K562 (cell line): Measurements from ENCODE around the gene AGPAT4. TPM values are rescaled to one million over a fixed set of nuclear protein-coding genes. Genes with fewer than 3 reads are reported as not detected.

Experiments used
- ATAC-seq: fragments of 200-7000 bp; cut with Tn5 transposase; 3 replicates; pipeline ENCODE4 v1.9.1; 2020; ENCODE audit warnings: moderate library complexity
- BruUV-seq: library from RNA; stranded (reverse); fragments of 400-500 nt; replicated peaks from 2 replicates; lab custom pipeline; 2021; lab: Mats Ljungman, UMichigan
- CTCF ChIA-PET: fragments of 300-600 bp; formaldehyde crosslinking; extraction: SDS; loops from one replicate; lab custom pipeline; 2021; ENCODE audit warnings: low intra/inter-chr PET ratio; lab: Yijun Ruan, JAX
- POLR2A ChIA-PET: fragments of 300-600, 350-650 bp; sonication (Branson Sonifier 250); formaldehyde crosslinking; extraction: SDS; loops from one replicate; lab custom pipeline; 2021; ENCODE audit warnings: antibody characterized with exemption, inconsistent platforms; lab: Yijun Ruan, JAX
- DNase-seq, 4 experiments: peaks; one replicate each; pipeline versions ENCODE4 v3.0.0 to v3.0.0-alpha.2; 2011 to 2018; ENCODE audit warnings: low spot score in 3 of 4, mixed read lengths in 3 of 4; ENCODE audit errors: extremely low read depth in 1 of 4
- FAIRE-seq: peaks from 2 replicates; lab custom pipeline; 2011; peaks lifted over from hg19 to GRCh38; lab: Jason Lieb, UNC
- H2AFZ ChIP-seq: 2 replicates; pipeline ENCODE4 v1.6.0; 2011; ENCODE audit warnings: low read depth, low read length, control low read depth, inconsistent platforms
- H3K27ac ChIP-seq: fragments of 200-600 bp; 3 replicates; pipeline ENCODE4 v1.8.0; 2011; ENCODE audit warnings: low read depth, mild to moderate bottlenecking, control low read depth, inconsistent platforms, low read length, moderate library complexity, mixed read lengths; ENCODE audit errors: extremely low read depth
- H3K27me3 ChIP-seq, 2 experiments: fragments of 300-600 bp in 1 of 2; 2 replicates in 1 of 2; 3 replicates in 1 of 2; pipeline versions ENCODE4 v1.6.0 to v1.8.0; 2011; ENCODE audit warnings: inconsistent platforms in 2 of 2, low read length in 2 of 2, mild to moderate bottlenecking in 1 of 2, mixed read lengths in 1 of 2, moderate library complexity in 1 of 2; ENCODE audit not compliant: control insufficient read depth in 2 of 2, insufficient read depth in 2 of 2
- H3K36me3 ChIP-seq: fragments of 300-600 bp; 3 replicates; pipeline ENCODE4 v1.8.0; 2011; ENCODE audit warnings: mild to moderate bottlenecking, low read length, inconsistent platforms; ENCODE audit not compliant: control insufficient read depth, insufficient read depth
- H3K4me1 ChIP-seq, 2 experiments: fragments of 200-600 bp in 1 of 2; replicated peaks in 1 of 2; 2 replicates in 1 of 2; 3 replicates in 1 of 2; pipeline versions ENCODE4 v1.5.1 to v1.8.0; 2011; ENCODE audit warnings: inconsistent platforms in 2 of 2, low read length in 2 of 2, mild to moderate bottlenecking in 1 of 2, mixed read lengths in 1 of 2, moderate library complexity in 1 of 2; ENCODE audit not compliant: control insufficient read depth in 2 of 2, insufficient read depth in 2 of 2
- H3K4me2 ChIP-seq: 2 replicates; pipeline ENCODE4 v1.6.1; 2011; ENCODE audit warnings: low read length, control low read depth, inconsistent platforms, mixed read lengths; ENCODE audit not compliant: insufficient read depth
- H3K4me3 ChIP-seq: fragments of 200-600 bp; sonication (generic), shearing (Covaris generic); 2 replicates; pipeline ENCODE4 v1.5.1; 2016; ENCODE audit warnings: control low read depth, inconsistent platforms
- H3K79me2 ChIP-seq: fragments of 200-600 bp; 3 replicates; pipeline ENCODE4 v1.8.0; 2011; ENCODE audit warnings: low read length, inconsistent platforms; ENCODE audit not compliant: control insufficient read depth, insufficient read depth
- H3K9ac ChIP-seq, 2 experiments: 2 replicates each; pipeline versions ENCODE4 v1.6.0 to v1.6.1; 2011; ENCODE audit warnings: low read depth in 2 of 2, low read length in 2 of 2, control low read depth in 1 of 2, inconsistent platforms in 1 of 2, mild to moderate bottlenecking in 1 of 2, mixed read lengths in 1 of 2; ENCODE audit not compliant: insufficient read depth in 1 of 2
- H3K9me1 ChIP-seq: one replicate; pipeline ENCODE4 v1.6.0; 2011; ENCODE audit warnings: inconsistent platforms, mild to moderate bottlenecking, low read length, moderate library complexity; ENCODE audit not compliant: control insufficient read depth, insufficient read depth
- H3K9me3 ChIP-seq: replicated peaks from 2 replicates; pipeline ENCODE4 v1.5.1; 2011; ENCODE audit warnings: low read depth, low read length, inconsistent platforms; ENCODE audit not compliant: control insufficient read depth, insufficient read depth
- H4K20me1 ChIP-seq: replicated peaks from 2 replicates; pipeline ENCODE4 v1.6.1; 2011; ENCODE audit warnings: low read length, inconsistent platforms, mixed read lengths; ENCODE audit not compliant: control insufficient read depth, insufficient read depth
- C11orf30 ChIP-seq: fragments of 450-650 bp; IDR thresholded peaks from 2 replicates; pipeline ENCODE4 v1.6.1; 2016; ENCODE audit warnings: low read depth, mild to moderate bottlenecking
- CCAR2 ChIP-seq: fragments of 200-400 bp; formaldehyde crosslinking; IDR thresholded peaks from 2 replicates; pipeline ENCODE4 v1.6.1; 2017; ENCODE audit warnings: mild to moderate bottlenecking, low read depth, low read length
- PHF20 ChIP-seq: fragments of 450-650 bp; IDR thresholded peaks from 2 replicates; pipeline ENCODE4 v1.6.1; 2018; ENCODE audit not compliant: partially characterized antibody
- TBL1XR1 ChIP-seq, 2 experiments: IDR thresholded peaks; 2 replicates each; pipeline ENCODE4 v1.6.1; 2012; ENCODE audit warnings: improper control_type of control experiment in 2 of 2, low read length in 2 of 2, mild to moderate bottlenecking in 1 of 2
- XRCC3 ChIP-seq: fragments of 450-650 bp; IDR thresholded peaks from 2 replicates; pipeline ENCODE4 v1.6.1; 2017; ENCODE audit warnings: mild to moderate bottlenecking, moderate library complexity
- ZBTB8A ChIP-seq: fragments of 450-650 bp; IDR thresholded peaks from 2 replicates; pipeline ENCODE4 v1.6.1; 2018; ENCODE audit warnings: mild to moderate bottlenecking, moderate library complexity; ENCODE audit not compliant: partially characterized antibody
- ZC3H11A ChIP-seq: IDR thresholded peaks from 2 replicates; pipeline ENCODE4 v1.6.1; 2012; ENCODE audit warnings: low read depth, low read length, improper control_type of control experiment
- ZFPM2 ChIP-seq: fragments of 250-450 bp; sonication (Bioruptor Pico); IDR thresholded peaks from 2 replicates; pipeline ENCODE4 v1.5.1; 2022; ENCODE audit warnings: mild to moderate bottlenecking
- ZNF639 ChIP-seq, 2 experiments: fragments of 200-800 bp in 1 of 2; sonication (Bioruptor generic) in 1 of 2; sonication (generic) in 1 of 2; formaldehyde crosslinking in 1 of 2; IDR thresholded peaks in 1 of 2; conservative IDR thresholded peaks in 1 of 2; 2 replicates each; pipeline versions ENCODE4 v1.5.0 to v1.6.1; 2016 to 2020; ENCODE audit warnings: missing compliant biosample characterization in 1 of 2, missing genetic modification characterization in 1 of 2, missing genetic modification reagents in 1 of 2
- ZNF644 ChIP-seq: fragments of 200-800 bp; sonication (Bioruptor generic); IDR thresholded peaks from 2 replicates; pipeline ENCODE4 v1.6.1; 2016; ENCODE audit warnings: low read depth, missing genetic modification characterization, missing compliant biosample characterization
- WGBS: fragments of 100-300 bp; shearing (Covaris generic); methylation state at CpG from one replicate; pipeline ENCODE4 v1.1.6; 2016; ENCODE audit warnings: low coverage, mixed read lengths; ENCODE audit not compliant: insufficient coverage; ENCODE audit errors: missing lambda C conversion rate; 5-methylcytosine and 5-hydroxymethylcytosine counted together
- in situ Hi-C: fragments of 300-500 bp; cut with MboI; formaldehyde crosslinking; loops from 4 replicates; pipeline ENCODE4 v1.15.0; 2018; ENCODE audit warnings: inconsistent platforms, mixed read lengths
- intact Hi-C: fragments of 100-400 bp; cut with micrococcal nuclease; formaldehyde crosslinking; loops from 2 replicates; pipeline ENCODE4 v1.14.2; 2022
- polyA plus RNA-seq, 8 experiments: library from polyadenylated mRNA; depleted of rRNA in 4 of 8; stranded (reverse) in 5 of 8; unstranded in 3 of 8; fragments of >200 nt; fragmentation: Nextera tagmentation in 2 of 8; fragmentation: Illumina TruSeq in 1 of 8; extraction: Ambion mirVana in 2 of 8; extraction: Trizol in 1 of 8; gene quantifications; 2 replicates each; pipeline versions ENCODE4 v1.2.1 to v1.2.3, GENCODE V29; 2011 to 2014; ENCODE audit warnings: inconsistent platforms in 1 of 8, missing spikeins in 1 of 8
- total RNA-seq, 7 experiments: library from RNA; depleted of rRNA in 6 of 7; stranded (reverse); fragments of >200 nt in 6 of 7; fragmentation: Illumina TruSeq in 2 of 7; extraction: Trizol in 2 of 7; gene quantifications; 2 replicates each; pipeline versions ENCODE4 v1.2.1 to v1.2.3, GENCODE V29; 2011 to 2021; ENCODE audit warnings: low replicate concordance in 1 of 7

AGPAT4 gene
- total and polyA plus RNA-seq, 9 of the 15 experiments (the other 6 are each of a cell fraction or from before 2014, with no cell fraction given), result 2.2 to 15.0 (median 5.7) TPM

DNA sequence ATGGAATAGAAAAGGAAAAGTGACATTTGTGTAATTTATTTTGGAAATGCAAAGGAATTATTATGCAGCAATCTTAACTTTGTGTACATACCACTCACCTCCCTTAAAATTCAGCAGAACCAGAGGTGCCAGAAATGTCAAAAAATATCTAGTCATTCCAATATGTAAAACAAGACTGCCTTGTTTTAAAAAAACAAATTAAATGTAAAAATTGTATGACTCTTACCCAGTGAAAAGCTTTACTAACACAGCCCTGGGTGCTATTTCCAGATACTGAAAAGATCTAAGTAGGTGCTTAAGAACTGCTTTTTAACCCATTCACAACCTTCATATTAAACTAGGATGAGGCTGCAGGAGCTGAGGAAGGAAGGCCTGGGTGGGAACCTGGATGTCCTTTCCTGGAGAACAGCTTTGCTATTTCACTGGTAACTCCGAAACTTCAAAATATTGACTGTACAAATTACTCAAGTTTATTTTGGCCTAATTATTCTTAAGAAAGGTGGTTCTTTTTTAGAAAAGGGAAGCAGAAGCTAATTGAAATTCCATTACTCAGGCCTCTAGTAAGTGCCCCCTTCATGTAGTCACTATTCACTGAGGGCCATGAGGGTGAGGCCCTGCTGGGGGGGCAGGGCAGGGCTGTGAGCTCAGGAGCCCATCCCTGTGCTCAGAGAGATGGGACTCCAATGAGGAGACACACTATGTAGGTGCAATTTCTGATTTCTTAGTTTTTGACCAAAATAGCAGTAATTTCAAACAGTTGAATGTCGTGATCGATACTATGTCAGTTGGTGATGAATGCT is 142.7 kb downstream of the AGPAT4 start:
- intact Hi-C loops (no loop called here), in situ Hi-C loops (no loop called here)
- ATAC-seq (no peak), FAIRE-seq (no peak), DNase-seq (no peak)
- Histone ChIP-seq H2AFZ (no peak overlapping the region), H4K20me1 (no peaks in the 10 kb centered on the region), H3K4me3 (no peak overlapping the region), H3K9me1 (no peaks in the 10 kb centered on the region), H3K79me2 (no peaks in the 10 kb centered on the region), H3K4me2 (no peak overlapping the region), H3K9me3 (no peaks in the 10 kb centered on the region), H3K9ac (no peak overlapping the region), H3K27me3 (no peaks in the 10 kb centered on the region), H3K36me3 (peaks cover 40% of the 10 kb centered on the region), H3K27ac (no peak overlapping the region), H3K4me1 (peaks cover 0 to 6% of the 10 kb centered on the region in 2 experiments; a peak in 1 of 5 replicates)
- 93% methylated on average over 3 of the region's 3 CpGs for WGBS
- BruUV-seq, result no TSS peak
- no peak for TF ChIP-seq ZNF639 (CRISPR knock-in tag; conservative IDR thresholded peaks at IDR 0.05 in 1 of 2, IDR thresholded peaks at IDR 0.05 in 1 of 2)
- TF ChIP-seq C11orf30, result no peak
- TF ChIP-seq PHF20, result no peak
- TF ChIP-seq ZC3H11A, result no peak
- no peak for TF ChIP-seq ZNF644 (tag)
- no peak for TF ChIP-seq TBL1XR1 (IDR thresholded peaks at IDR 0.05; ENCODE audit: low read length in 2 of 2)
- no peak for TF ChIP-seq ZBTB8A
- no peak for TF ChIP-seq CCAR2
- no peak for TF ChIP-seq XRCC3
- no peak for TF ChIP-seq ZFPM2 (CRISPR knock-in tag)
- CTCF ChIA-PET, result no interaction called here
- POLR2A ChIA-PET, result interaction anchor here (1.1 to 2.5 kb wide), 2 partner anchors 7 to 13 kb away, joined by 7 read pairs; no protein-coding TSS in a partner anchor
